T-helper 2 cell treated with Interferon-gamma antibody and Interleukin-4, amounts not matched to agents 100 ng/mL and 5 ng/mL, for 36 hours (primary cell): ENCODE results near the gene FAM24B. TPM values are rescaled to one million over a fixed set of nuclear protein-coding genes. Genes with fewer than 3 reads are reported as not detected.

Source experiments
- intact Hi-C: fragments of 100-400 bp; cut with micrococcal nuclease; formaldehyde crosslinking; loops from one replicate; pipeline ENCODE4 v1.15.1; 2023
- total RNA-seq: library from RNA; stranded (reverse); gene quantifications from 2 replicates; pipeline ENCODE4 v1.2.3, GENCODE V29; 2022

The FAM24B gene
- total RNA-seq, 1 donor from 2014 or later = 18.8 TPM

GRCh38 chr10:122829454-122829853 lies 49.9 kb downstream of the FAM24B start:
- intact Hi-C loops = no loop called here

DNA sequence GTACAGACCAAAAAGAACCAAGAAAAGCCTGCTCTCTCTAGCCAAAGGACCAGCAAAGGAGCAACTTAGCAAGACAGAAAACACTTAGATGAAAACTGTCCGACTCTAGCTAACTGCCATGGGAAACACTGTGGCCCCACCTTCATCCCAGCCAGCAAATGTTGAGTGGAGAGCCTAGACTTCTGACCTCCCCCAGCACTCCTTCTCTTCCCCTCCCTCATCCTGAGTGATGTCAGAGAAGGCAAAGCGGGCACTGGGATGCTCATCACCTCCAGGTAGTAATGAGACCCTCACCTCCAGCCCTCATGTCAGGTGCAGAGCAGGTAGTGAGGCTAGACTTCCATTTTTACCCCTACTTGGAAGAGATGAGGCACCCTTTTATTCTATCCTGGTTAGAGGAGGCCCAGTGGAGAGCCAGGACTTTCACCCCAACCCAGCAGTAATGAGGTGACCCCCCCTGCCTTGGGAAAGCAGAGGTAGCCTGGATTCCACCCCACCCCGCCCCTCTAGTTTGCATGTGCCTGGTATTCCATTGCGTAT lies 50.6 kb downstream of the FAM24B start:
- intact Hi-C loops = no loop called here

- intact Hi-C loops = no loop called here
Measured at GRCh38 chr10:122827302-122827701, 52.1 kb downstream of the FAM24B start.

DNA sequence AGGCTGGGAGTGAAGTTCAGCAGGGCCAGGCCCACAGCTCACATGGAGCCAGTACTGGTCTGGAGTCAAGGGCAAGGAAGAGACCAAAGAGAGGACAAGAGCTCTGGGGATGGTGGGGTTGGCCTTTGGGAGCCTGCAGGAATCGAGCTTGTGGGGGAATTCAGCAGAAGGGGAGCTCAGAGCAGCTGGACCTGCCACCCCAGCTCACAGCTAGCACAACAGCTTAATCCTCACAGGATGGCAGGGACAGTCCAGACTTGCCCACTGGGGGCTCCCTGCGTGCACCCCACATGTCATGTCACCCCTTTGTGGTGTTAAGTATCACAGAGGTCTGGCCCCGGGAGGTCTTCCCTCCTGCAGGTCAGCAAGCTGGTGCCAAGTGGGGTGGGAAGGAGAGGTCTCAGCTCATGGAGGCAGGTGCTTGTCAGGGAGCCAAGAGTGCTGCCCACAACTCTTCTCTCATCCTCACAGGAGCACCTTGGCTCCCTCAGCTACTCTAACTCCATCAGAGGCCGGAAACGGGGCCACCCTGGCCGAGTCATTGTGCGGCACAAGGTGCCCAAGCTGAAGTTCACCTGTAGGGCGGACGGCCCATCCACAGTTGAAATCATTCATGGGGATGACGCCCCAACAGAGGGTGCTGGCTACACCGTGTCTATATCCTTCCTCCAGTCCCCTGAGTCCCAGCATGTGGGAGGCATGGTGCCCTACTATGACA lies 56.2 kb downstream of the FAM24B start:
- intact Hi-C loops = no loop called here

GRCh38 chr10:122821808-122822207 lies 57.6 kb downstream of the FAM24B start:
- intact Hi-C loops = no loop called here

DNA sequence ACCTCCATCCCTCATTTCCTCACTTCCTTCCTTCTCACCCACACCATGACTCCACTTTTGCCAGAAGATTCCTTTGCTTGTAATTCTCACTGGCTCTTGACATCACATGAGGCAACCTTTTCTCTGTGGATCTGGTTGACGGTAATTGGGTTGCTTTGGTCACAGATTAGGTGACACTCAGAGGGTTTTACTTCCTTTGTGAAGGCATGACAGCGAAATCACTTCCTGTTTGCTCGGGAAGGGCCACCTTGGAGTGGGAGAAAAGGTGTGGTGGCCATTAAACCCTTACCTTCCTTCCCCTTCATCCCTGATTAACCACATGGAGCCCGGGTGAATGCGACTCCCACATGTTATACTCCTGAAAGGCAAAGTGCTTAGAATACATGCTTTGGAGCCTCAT lies 63.9 kb downstream of the FAM24B start:
- intact Hi-C loops = no loop called here

GRCh38 chr10:122814493-122814892 lies 64.9 kb downstream of the FAM24B start:
- intact Hi-C loops = no loop called here

DNA sequence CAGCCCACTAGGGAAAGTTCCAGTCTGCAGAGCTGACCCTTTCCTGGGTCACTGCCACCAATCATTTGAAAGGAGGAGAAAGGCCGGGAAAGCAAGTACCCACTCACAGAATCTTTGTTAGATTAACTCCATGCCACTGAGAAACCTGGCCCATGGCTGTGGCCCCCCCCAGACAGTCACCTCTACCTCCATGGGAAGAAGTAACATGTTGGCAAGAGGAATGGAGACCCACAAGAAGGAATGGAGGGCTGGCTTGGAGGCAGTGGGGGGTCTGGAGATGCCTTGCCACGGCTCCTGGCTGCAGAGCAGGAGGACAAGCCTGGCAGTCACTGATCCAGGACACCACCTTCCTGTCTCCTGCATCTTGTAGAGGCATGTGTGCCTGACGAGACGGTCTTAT lies 66.6 kb downstream of the FAM24B start:
- intact Hi-C loops = no loop called here

- intact Hi-C loops = no loop called here
Measured at GRCh38 chr10:122802282-122802681, 77.1 kb downstream of the FAM24B start.

Other genes with a start within 250 kb of the FAM24B start
- not detected in 2 replicates for gene C10orf120, start 179.7 kb downstream of the FAM24B start, total RNA-seq
- gene CUZD1, start 33.7 kb downstream of the FAM24B start, total RNA-seq = 3.4 and 4.1 TPM in 2 replicates
- not detected in 2 replicates for gene FAM24A, start 31.0 kb upstream of the FAM24B start, total RNA-seq
- 12.3 and 13.8 TPM in 2 replicates for gene C10orf88, start 74.6 kb upstream of the FAM24B start, total RNA-seq
- 3.2 and 3.5 TPM in 2 replicates for gene PSTK, start 100.8 kb upstream of the FAM24B start, total RNA-seq
- gene IKZF5, start 129.2 kb upstream of the FAM24B start, total RNA-seq = 12.0 and 17.8 TPM in 2 replicates
- 15.7 and 19.2 TPM in 2 replicates for gene ACADSB, start 129.4 kb upstream of the FAM24B start, total RNA-seq